HL-60/S4 treated with retinoic acid at 250 ng/mL for 4 days and 3 days (cell line): ENCODE data around the gene TSC1.
"Not testable (repeated sequence)": the region's sequence is repeated elsewhere in the genome, so short reads cannot be mapped to it uniquely, and the experiment has no call there.

Experiments used
- in situ Hi-C: fragments of 300-500 bp; cut with MboI; formaldehyde crosslinking; loops from 2 replicates; pipeline ENCODE4 v1.7.0; 2022; ENCODE audit warnings: low sequenced_read_pairs

The TSC1 gene

GRCh38 chr9:132944294-132945185 lies at the start of gene TSC1:
TSC1 (minus strand) TSS chr9:132944616; CDS start chr9:132928872, 15,744 bp downstream.
- in situ Hi-C loops, result no loop called here

- in situ Hi-C loops, result no loop called here
These were observed 49.1 kb upstream of the TSC1 start for GRCh38 chr9:132993511-132993939.

GRCh38 chr9:132991351-132992300 lies 47.2 kb upstream of the TSC1 start:
- in situ Hi-C loops, result no loop called here

- in situ Hi-C loops, result no loop called here
These were observed 46.4 kb upstream of the TSC1 start for GRCh38 chr9:132990781-132991180.

- in situ Hi-C loops, result not testable (repeated sequence)
These were observed 45.7 kb upstream of the TSC1 start for GRCh38 chr9:132989998-132990557.

- in situ Hi-C loops, result no loop called here
These were observed 45.1 kb upstream of the TSC1 start for GRCh38 chr9:132989414-132989996.

- in situ Hi-C loops, result no loop called here
These were observed 44.5 kb upstream of the TSC1 start for GRCh38 chr9:132989014-132989310.

- in situ Hi-C loops, result no loop called here
These were observed 44.0 kb upstream of the TSC1 start for GRCh38 chr9:132988244-132989013.

GRCh38 chr9:132986640-132987620 lies 42.5 kb upstream of the TSC1 start:
- in situ Hi-C loops, result no loop called here

GRCh38 chr9:132986114-132986513 lies 41.7 kb upstream of the TSC1 start:
- in situ Hi-C loops, result no loop called here

- in situ Hi-C loops, result no loop called here
These were observed 41.1 kb upstream of the TSC1 start for GRCh38 chr9:132985489-132985888.

GRCh38 chr9:132985071-132985350 lies 40.6 kb upstream of the TSC1 start:
- in situ Hi-C loops, result no loop called here

- in situ Hi-C loops, result no loop called here
These were observed 40.0 kb upstream of the TSC1 start for GRCh38 chr9:132984202-132985070.

GRCh38 chr9:132983491-132984201 lies 39.2 kb upstream of the TSC1 start:
- in situ Hi-C loops, result no loop called here

GRCh38 chr9:132982458-132982857 lies 38.0 kb upstream of the TSC1 start:
- in situ Hi-C loops, result no loop called here

GRCh38 chr9:132980157-132980556 lies 35.7 kb upstream of the TSC1 start:
- in situ Hi-C loops, result no loop called here

GRCh38 chr9:132978451-132979131 lies 34.2 kb upstream of the TSC1 start, which contains the start of gene GFI1B:
GFI1B (plus strand) TSS chr9:132978694; CDS start chr9:132986679, 7,985 bp downstream.
- in situ Hi-C loops, result no loop called here
